Ovary (tissue), 3 donors: ENCODE results near the gene CLEC16A.

Source experiments
- CTCF ChIP-seq, 3 donors: fragments of 450-650 bp in 2 of 3; fragments of 200-600 bp in 1 of 3; IDR thresholded peaks; one replicate each; pipeline versions ENCODE4 v1.5.1 to v1.8.0; 2016 to 2022; ENCODE audit warnings: antibody characterized with exemption in 3 of 3, mild to moderate bottlenecking in 1 of 3
- EP300 ChIP-seq: sonication (generic); formaldehyde crosslinking; IDR thresholded peaks from one replicate; pipeline ENCODE4 v1.6.1; 2017; ENCODE audit warnings: antibody characterized with exemption
- donor health status: DM: no; HTN: no; CAD: no.

- no peak for TF ChIP-seq EP300
- no peak for TF ChIP-seq CTCF (IDR thresholded peaks at IDR 0.05)
Observed at GRCh38 chr16:11204513-11205047, 260.2 kb downstream of the CLEC16A start.
